HuH-7.5 (cell line): ENCODE data around the gene MOB3A.
A peak's percentile ranks its signal among the peaks of the same experiment; 100 is the strongest.

Experiments
- DNase-seq: peaks from one replicate; pipeline ENCODE4 v3.0.0; 2011; ENCODE audit warnings: low spot score

MOB3A gene

DNA sequence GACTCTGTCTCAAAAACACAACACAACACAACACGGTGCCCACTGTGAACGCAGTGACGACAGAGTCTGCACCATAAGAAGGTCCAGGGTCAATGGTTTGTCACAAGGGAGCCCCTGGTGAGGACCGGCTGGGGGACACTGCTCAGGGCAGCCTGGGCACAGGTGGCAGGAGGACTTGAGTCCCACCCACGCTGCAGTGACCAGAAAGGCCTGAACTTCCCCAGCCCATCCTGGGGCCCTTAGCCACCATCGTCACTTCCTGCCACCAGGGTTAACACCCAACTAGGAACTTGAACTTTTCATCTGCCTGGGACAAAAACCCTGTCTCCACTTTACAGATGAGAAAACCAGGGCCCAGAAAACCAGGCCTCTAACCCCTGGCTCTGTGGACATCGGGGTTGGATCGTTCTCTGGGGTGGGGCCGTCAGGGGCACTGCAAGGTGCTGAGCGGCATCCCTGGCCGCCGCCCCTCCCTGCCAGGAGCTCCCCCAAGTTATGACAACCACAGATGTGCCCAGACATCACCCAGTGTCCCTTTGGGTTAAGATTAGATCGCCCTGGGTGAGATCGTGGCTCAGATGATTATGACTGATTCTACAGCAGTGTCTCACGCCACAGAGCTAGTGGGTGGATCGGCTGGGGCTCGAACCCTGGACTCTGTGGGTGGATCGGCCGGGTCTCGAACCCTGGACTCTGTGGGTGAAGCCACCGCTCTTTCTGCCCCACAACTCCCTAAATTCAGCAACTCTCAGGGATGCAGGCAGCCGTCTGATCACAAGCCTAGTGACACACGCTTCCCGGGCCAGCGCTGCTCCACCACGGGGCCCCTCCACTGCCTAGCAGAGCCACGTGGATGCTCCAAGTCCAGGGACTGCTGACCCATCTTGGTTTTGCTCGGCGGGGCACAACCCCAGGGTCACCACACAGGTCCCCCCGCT is 14.0 kb downstream of the MOB3A start:
- DNase-seq: no peak

DNA sequence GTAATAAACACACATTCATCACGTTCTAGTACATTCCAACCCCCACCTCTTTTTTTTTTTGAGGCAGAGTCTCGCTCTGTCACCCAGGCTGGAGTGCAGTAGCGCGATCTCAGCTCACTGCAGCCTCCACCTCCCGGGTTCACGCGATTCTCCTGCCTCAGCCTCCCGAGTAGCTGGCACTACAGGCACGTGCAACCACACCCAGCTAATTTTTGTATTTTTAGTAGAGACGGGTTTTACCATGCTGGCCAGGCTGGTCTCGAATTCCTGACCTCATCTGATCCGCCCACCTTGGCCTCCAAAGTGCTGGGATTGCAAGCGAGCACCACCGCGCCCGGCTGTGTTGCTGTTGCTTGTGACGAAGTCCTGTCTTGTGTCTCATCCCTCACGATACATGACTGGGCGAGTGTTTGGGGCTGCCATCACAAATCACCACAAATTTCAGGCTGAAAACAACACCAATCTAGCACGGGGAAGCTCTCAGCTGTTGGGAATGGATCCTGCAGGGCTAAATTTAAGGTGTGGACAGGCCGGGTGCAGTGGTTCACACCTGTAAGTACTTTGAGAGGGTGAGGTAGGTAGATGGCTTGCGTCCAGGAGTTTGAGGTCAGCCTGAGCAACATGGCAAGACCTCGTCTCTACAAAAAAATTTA is 15.7 kb downstream of the MOB3A start:
- DNase-seq: no peak

DNA sequence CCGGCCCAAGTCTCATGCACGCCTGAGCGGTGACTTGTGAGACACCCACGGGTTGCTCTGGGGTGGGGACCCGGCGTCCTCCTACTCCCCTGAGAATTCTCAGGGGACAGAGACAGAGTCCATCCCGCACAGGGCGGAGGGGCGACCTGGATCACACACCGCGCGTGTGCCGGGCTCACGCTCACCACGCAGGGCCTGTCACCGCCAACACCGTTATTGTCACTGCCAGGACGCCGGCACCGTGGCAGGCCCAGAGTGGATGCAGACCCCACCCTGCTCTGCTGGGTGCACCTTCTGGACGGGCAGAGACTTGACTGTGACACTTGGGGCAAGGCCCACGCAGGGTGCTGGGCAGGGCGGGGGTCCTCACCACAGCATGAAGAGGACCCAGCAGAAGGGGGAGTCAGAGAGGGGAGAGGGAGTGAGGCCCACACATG is 16.2 kb downstream of the MOB3A start:
- DNase-seq: no peak

DNA sequence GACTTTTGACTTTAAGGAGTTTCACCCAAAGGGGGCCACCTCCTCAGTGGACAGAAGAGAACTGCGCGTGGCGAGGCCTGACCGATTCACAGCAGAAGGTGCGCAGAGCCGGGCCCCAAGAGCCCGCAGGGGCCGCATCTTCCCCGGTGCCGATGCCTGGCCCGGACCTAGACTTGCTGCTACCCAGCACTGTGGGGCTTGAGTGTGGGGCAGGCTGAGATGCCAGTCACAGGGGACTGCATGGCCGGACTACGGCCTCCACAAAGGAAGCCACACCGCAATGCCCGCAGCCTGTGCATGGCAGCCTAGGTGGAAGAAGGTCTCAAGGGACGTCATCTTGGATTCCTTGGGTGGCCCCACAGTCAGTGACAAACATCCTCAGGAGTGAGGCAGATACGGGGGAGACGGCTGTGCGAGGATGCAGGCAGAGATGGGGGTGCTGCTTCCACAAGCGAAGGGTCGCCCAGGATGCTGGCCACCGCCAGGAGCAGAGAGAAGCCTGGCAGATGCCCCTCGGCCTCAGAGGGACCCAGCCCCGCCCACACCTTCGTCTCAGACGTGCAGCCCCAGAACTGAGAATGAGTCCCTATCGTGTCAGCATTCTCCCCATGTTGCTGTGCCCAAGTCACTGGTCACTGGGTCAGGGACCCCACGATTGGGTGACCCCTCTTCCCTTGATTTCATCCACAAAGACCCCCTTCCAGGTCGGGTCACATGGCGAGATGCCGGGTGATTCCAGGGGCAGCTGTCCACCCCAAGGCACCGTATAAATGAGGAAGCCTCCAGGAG is 16.9 kb downstream of the MOB3A start:
- DNase-seq: no peak

DNA sequence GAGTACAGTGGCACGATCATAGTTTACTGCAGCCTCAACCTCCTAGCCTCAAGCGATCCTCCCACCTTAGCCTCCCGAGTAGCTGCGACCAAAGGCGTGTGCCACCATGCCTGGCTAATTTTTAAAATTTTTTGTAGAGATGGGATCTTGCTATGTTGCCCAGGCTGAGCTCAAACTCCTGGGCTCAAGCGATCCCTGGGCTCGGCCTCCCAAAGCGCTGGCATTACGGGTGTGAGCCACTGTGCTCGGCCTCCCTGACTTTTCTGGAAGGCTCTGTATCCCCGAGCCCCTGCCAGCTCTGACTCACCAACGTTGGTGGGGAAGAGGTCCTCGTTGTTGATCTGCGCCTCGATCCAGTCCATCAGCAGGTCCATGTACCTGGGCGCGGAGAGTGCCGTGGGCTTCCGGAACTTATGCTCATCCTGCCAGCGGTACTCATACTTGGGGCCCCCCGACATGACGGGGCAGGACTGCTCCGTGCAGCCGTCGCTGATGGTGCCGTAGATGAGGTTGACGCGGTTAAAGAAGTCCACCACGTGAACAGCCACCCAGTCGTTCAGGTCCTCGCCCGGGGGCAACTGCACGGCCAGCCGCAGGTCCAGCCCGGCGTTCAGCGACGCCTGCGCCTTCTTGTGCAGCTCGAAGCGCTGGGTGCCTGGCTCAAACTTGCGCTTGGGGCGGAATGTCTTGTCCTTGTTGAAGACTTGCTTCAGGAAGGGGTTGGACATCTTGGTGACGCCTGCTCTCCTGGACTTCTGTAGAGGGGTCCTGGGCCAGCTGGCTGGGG is 18.1 kb downstream of the MOB3A start:
- no peak for DNase-seq

DNA sequence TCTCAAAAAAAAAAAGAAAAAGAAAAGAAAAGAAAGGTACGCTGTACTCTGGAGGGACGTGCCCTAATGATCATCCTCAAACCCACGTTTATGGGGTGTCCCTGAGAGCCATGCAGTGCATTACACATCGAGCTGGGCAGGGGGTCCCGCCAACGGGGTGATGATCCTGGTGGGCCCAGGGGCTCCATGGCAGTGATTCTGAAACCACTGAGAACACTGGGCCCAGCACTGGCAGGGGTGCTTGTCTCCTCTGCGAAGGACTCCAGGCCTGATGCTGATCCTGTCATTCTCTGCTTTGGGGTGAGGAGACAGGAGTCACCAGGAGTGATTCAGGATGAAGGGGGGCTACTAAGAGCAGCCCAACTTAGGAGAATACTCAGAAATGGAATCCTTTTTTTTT is 18.7 kb downstream of the MOB3A start:
- DNase-seq: no peak

DNA sequence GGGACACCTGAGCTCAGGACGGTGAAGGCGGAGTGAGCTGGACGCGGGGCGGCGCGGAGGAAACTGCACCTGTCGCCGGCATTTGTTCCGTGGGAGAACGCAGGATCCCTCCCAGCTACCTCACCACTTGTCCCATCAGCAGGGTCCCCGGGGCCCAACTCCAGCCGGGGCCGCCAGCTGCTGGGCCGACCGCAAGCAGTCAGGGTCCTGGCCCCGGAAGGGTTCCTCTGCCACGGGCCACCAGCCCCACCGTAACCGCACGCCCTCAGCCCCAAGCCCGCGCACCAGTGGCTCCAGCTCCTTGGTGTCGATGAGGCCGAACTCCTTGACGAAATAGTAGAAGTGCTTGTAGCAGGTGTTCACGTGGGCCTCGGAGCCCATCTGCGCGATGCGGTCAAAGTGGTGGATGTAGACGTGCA is 19.6 kb downstream of the MOB3A start:
- DNase-seq: no peak

DNA sequence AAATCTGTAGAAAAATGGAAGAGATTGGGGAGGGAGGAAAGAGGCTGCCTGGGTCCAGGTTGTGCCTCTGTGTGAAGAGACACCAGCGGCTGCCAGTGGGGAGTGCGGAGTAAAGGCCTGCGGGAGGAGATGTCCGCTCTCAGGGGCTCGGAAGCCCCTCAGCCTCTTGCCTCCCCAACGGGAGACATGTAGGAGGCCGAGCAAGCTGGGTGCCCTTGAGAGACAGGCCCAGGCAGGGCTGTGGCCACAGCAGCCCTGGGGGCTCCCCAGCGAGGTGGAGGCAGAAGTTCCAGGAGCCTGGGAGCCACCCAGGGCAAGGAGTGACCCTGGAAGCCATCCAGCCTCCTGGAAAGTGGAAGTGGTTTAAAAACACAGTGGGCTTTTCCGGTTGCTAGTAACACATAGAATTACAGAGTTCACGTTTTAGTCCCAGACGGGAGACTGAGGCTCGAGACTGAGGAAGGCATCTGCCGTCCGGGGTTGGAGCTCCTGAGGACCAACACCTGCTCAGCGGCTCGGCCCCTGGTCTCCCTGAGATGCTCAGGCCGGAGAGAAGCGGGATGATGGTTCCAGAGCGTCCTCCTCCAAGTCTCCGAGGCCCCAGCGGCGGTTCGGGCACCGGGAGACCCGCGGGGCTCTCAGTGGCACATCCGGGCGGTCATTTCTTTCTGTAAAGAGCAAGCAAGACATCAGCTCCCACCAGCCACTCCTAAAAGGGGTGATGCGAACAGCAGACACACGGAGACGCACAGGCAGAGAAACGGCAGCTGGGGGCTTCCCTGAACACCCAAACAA is 23.2 kb downstream of the MOB3A start:
- no peak for DNase-seq

DNA sequence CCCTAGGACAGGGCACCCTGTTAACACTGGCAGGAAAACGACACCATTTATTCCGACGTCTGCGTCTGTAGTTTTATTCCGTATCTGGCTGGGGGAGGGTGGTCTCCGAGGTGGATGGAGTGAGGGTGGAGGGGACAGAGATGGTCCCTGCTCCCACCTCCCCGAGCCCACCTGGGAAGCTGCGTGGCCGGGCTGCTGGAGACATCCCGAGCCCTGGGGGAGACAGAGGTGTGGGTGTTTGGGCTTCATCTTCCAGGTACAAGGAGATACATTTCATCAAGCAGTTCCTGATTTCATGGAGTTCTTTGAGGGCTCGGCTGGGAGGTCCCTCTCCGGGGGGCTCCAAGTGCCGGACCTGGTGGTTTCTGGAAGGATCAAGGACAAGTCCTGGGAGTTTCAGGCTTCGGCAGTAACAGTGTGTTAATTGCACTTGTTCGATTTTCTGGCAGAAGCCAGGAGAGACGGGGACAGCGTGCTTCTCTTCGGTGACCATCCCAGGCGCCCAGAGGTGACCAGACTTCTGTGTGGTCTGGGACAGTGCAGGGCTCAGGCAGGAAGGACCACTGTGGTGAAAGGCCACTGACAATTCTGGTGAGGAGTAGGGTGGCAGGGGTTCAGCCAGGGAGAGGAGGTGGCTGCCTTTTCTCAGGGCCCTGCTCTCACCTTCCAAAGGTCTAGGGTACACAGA is 25.0 kb downstream of the MOB3A start:
- DNase-seq: no peak

DNA sequence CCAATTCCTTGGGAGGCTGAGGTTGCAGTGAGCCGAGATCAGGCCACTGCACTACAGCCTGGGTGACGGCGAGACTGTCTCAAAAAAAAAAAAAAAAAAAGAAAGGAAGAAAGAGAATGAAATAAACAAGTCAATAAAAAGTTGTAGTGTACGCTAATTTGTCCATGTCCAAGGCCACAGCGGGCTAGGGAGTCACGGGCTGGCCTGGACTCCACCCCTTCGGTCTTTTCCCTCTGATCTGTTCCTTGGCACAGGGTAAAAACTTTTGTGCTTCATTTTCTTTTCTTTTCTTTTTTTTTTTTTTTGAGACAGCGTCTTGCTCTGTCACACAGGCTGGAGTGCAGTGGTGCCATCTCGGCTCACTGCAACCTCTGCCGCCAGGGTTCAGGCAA is 25.7 kb downstream of the MOB3A start:
- DNase-seq: no peak

DNA sequence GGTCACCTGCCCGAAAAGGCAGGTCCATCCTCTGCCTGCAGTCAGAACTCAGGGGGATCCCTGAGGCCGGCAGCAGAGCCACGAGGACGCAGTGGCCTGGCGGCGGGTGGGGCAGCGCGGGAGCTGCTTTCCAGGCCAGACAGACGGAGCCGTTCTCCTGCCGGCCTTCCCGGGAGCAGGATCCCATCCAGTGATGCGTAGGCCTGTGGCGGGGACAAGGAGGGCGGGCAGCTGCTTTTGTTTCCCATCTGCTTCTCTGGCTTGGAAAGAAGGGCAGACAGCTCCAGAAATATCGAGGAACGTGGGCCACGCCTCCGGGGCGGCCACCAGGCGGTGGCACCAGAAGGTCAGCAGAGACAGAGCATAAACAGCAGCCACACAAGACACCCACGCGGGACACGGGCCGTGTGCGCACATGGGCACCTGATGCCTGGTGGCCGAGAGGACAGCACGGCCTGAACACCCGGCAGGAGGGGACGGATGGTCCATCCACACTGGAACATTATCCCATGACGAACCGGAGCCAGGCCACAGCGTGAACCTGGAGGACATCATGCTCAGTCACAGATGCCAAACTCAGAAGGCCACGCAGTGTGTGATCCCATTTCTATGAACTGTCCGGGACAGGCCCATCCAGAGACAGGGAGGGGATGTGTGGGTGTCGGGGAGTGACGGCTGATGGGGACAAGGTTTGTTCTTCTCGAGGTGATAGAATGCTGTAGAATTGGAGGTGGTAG is 31.2 kb downstream of the MOB3A start:
- DNase-seq: no peak

DNA sequence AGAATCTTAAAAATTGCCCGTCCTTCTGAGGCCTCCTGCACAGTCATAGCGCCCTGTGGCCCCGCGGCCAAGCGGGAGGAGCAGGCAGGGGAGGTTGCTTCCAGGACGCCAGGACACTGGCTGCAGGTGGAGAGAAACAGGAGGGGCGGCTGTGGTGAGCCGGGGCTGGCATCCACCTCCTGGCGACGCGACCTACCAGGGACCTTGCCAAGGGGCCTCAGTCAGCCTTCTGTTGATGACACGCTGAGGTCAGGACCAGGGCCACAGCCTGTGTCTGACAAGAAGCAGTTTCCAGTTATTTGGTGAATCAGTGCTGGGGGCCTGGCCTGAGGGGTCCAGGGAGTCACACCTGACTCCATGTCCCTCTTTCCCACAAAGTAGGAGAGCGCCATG is 31.7 kb downstream of the MOB3A start:
- no peak for DNase-seq

DNA sequence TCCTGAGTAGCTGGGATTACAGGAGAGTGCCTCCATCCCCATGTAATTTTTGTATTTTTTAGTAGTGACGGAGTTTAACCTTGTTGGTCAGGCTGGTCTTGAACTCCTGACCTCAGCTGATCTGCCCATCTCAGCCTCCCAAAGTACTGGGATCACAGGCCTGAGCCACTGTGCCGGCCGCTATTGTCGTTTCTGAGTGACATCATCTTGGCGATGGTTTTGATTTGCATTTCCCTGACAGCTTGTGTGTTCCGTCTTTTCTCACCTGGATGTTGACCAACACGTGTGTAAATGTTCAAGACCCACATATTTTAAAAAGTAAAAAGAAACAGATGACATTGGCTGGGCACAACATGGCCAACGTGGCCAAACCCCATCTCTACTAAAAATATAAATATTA is 32.3 kb downstream of the MOB3A start:
- no peak for DNase-seq

DNA sequence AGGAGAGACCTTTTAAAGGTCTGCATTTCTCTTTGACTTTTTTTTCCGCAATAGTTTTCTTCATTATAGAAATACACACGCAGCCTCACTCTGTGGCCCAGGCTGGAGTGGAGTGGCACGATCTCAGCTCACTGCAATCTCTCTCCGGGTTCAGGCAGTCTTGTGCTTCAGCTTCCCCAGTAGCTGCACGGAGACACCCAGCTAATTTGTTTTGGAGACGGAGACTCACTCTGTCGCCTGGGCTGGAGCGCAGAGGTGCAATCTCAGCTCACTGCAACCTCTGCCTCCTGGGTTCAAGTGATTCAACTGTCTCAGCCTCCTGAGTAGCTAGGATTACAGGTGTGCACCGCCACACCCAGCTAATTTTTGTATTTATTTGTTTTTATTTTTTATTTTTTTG is 33.4 kb downstream of the MOB3A start:
- no peak for DNase-seq

DNA sequence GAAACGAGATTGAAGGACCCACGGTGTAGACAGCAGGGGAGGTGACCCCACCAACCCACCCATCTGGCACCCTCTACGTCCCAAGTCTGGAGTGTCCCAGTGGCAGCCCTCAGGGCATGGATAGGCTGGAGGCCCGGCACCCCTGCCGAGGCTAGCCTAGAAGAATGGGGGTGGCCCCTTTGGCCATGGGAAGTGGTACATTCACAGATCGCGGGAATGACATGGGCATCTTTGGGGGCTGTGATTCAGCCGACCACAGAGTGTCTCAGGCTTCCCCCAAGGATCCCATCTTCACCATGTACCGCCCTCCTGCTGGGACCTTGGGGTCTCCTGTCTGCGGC is 33.8 kb downstream of the MOB3A start:
- DNase-seq: no peak

DNA sequence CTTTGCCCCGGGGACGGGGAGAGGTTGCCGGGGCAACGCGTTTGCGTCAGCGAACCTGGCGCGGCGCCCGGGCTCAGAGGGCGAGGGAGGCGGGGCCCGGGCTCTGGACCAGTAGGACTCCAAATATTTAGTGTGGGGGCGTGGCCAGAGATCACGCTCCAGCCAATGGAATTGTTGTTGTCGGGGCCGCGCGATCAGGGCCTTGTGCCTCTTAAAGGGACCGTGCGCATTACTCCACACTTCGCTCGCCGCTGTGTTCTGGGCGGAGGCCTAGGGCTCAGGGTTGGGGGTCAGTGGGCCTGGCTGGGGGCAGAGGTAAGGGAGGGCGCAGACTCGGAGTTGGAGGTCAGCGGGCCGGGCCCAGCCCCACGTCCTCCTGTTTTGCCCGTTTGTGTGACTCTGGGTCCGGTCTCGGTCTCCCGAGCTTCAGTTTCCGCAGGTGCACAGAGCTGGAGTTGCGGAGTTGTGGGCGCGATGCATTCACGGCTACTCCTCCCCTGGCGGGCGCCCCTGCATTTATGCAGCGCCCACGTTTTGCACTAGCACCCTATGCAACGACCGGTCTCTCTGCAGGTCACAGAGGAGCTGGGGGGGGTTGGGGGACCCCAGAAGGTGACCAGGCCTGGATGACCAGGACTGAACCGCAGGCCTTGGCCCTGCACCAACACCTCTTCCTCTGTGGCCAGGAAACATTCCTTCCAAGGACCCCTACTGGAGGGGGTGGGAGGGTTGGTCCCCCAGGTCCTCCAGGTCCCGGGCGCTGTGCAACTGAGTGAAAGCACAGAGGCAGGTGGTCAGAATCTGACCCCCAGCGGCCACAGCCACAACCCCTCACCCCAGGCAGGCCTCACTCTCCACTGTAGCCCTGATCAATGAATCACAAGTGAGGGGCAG is 34.4 kb downstream of the MOB3A start:
- DNase-seq: peak; percentile 99

DNA sequence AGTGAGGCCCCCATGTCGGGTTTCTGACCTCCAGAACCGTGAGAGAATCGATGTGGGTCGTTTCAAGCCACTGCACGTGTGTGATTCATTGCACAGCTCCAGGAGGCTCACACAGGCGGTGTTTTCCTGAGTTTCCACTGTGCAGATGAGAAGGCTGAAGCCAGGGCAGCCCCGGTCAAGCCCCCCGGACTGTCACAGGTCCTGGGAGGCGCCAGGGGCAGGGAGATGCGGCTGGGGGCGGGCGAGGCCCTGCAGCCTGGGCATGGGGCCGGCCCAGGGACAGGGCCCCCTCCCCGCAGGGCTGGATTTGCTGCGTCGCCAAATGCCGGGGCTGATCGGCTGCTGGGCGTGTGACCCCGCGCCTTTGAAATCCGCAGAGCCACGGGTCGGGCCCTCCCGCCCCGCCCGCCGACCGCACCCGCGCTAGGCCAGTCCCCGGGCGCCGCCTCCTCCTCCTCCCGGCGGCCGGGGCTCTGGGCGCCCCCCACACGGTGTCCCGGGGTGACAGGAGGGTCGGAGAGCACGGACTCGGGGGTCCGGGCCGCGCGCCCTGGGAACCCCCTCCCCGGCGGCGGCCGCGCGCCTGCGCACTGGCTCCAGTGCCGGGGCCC is 35.1 kb downstream of the MOB3A start:
- DNase-seq: peak; percentile 74

DNA sequence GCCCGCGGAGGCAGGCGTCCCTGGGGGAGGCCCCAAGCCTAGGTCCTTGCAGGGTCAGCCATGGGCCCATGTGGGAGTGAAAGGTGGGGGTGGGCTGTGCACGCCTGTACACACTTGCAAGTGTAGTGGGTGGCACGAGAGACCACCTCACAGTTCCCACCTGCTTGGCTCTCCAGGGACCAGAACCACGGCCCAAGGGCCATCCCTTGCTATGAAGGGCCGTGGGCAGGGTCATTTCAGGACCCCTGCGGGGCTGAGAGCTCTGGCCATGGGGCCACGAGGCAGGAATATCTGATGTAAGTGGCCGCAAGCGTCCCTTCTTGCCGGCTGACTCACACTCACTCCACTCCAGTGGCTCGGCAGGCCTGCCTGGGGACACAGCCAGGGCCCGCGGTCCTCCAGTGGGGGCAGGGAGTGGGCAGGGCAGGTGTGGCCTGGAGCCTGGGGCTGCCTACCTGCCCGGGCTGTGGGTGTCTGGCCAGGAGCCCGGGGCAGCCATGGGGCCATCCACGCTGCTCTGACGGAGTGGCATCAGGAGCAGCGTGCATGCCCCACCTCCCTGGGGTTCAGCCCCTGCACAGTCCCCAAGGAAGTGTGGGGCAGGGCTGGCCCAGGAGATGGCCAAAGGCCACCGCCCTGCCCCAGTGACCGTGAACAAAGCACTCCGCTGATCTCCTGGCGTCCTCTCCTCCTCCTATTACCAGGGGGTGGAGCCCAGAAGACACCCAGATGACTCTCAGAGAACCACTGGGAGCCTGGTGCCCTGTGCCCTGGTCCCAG is 36.5 kb downstream of the MOB3A start:
- DNase-seq: no peak
